Bronchial epithelial cell (primary cell): ENCODE measurements around the gene TMEM98. TPM values are rescaled to one million over a fixed set of nuclear protein-coding genes. Genes with fewer than 3 reads are reported as not detected.
A peak's percentile ranks its signal among the peaks of the same experiment; 100 is the strongest.

Source experiments
- DNase-seq: peaks from one replicate; pipeline ENCODE4 v3.0.0-alpha.2; 2010; ENCODE audit warnings: low read depth
- FAIRE-seq: peaks from 2 replicates; lab custom pipeline; 2011; peaks lifted over from hg19 to GRCh38; lab: Jason Lieb, UNC
- H3K27me3 ChIP-seq: 2 replicates; pipeline ENCODE4 v1.5.1; 2011; ENCODE audit warnings: low read length; ENCODE audit not compliant: control insufficient read depth, insufficient read depth
- H3K36me3 ChIP-seq: 2 replicates; pipeline ENCODE4 v1.5.1; 2011; ENCODE audit warnings: low read length; ENCODE audit not compliant: control insufficient read depth, insufficient read depth
- H3K4me3 ChIP-seq: 2 replicates; pipeline ENCODE4 v1.5.1; 2011; ENCODE audit warnings: mild to moderate bottlenecking, low read depth, low read length, control low read depth
- CTCF ChIP-seq: IDR thresholded peaks from 2 replicates; pipeline ENCODE4 v1.5.1; 2011; ENCODE audit warnings: mild to moderate bottlenecking, moderate library complexity, low read length, control low read depth, inconsistent platforms; ENCODE audit not compliant: insufficient read depth, severe bottlenecking
- total RNA-seq: library from RNA; depleted of rRNA; stranded (reverse); fragments of >200 nt; gene quantifications from 2 replicates; pipeline ENCODE4 v1.2.1, GENCODE V29; 2014

TMEM98 gene
- total RNA-seq, 1 donor from 2014 or later: 22.4 TPM

- DNase-seq: no peak
- Histone ChIP-seq H3K36me3 (no peaks in the 10 kb centered on the region), H3K27me3 (no peaks in the 10 kb centered on the region), H3K4me3 (no peak overlapping the region)
- no peak for FAIRE-seq
- TF ChIP-seq CTCF: no peak
Measured at GRCh38 chr17:32901743-32902142, 26.2 kb upstream of the TMEM98 start.

- H3K27me3 ChIP-seq: no peaks in the 10 kb centered on the region
- FAIRE-seq: no peak
- H3K4me3 ChIP-seq: no peak overlapping the region
- no peak for TF ChIP-seq CTCF
- no peak for DNase-seq
- no peaks in the 10 kb centered on the region for H3K36me3 ChIP-seq
Measured at GRCh38 chr17:32903774-32904673, 23.9 kb upstream of the TMEM98 start.

GRCh38 chr17:32904891-32905290 is 23.1 kb upstream of the TMEM98 start:
- Histone ChIP-seq H3K36me3 (no peaks in the 10 kb centered on the region), H3K27me3 (no peaks in the 10 kb centered on the region), H3K4me3 (no peak overlapping the region)
- FAIRE-seq: no peak
- no peak for DNase-seq
- no peak for TF ChIP-seq CTCF

- no peak for TF ChIP-seq CTCF
- no peaks in the 10 kb centered on the region for H3K36me3 ChIP-seq
- H3K4me3 ChIP-seq: no peak overlapping the region
- FAIRE-seq (no peak), DNase-seq (no peak)
- H3K27me3 ChIP-seq: no peaks in the 10 kb centered on the region
Measured at GRCh38 chr17:32907583-32907982, 20.4 kb upstream of the TMEM98 start.

GRCh38 chr17:32909787-32910369 is 18.1 kb upstream of the TMEM98 start:
- no peaks in the 10 kb centered on the region for H3K27me3 ChIP-seq
- H3K4me3 ChIP-seq: no peak overlapping the region
- H3K36me3 ChIP-seq: no peaks in the 10 kb centered on the region
- peak; percentile 90 for FAIRE-seq
- DNase-seq: peak; percentile 85
- peak; percentile 86 for TF ChIP-seq CTCF
